Measurements from ENCODE around the gene URAD.

Gene URAD

GRCh38 chr13:27959976-27960361 is 28.5 kb downstream of the URAD start:
- Histone ChIP-seq H3K4me1 (no peaks in the 10 kb centered on the region), H3K36me3 (no peaks in the 10 kb centered on the region), H3K9me3 (no peaks in the 10 kb centered on the region), H3K27me3 (peaks cover 96% of the 10 kb centered on the region), H3K4me3 (ENCODE audit: low read depth, low read length) (no peak overlapping the region)
- TF ChIP-seq CTCF (IDR thresholded peaks at IDR 0.05; ENCODE audit: low read depth, low read length) = no peak
- DNase-seq = no peak

GRCh38 chr13:27956576-27957300 is 31.8 kb downstream of the URAD start:
- no peak for TF ChIP-seq CTCF (IDR thresholded peaks at IDR 0.05; ENCODE audit: low read depth, low read length)
- Histone ChIP-seq H3K36me3 (no peaks in the 10 kb centered on the region), H3K4me3 (ENCODE audit: low read depth, low read length) (no peak overlapping the region), H3K27me3 (peaks cover 97% of the 10 kb centered on the region), H3K4me1 (no peaks in the 10 kb centered on the region), H3K9me3 (no peaks in the 10 kb centered on the region)
- DNase-seq = no peak

GRCh38 chr13:27955014-27955591 is 33.4 kb downstream of the URAD start:
- Histone ChIP-seq H3K9me3 (no peaks in the 10 kb centered on the region), H3K4me1 (no peaks in the 10 kb centered on the region), H3K36me3 (no peaks in the 10 kb centered on the region), H3K4me3 (ENCODE audit: low read depth, low read length) (no peak overlapping the region), H3K27me3 (peaks cover 92% of the 10 kb centered on the region)
- no peak for DNase-seq
- TF ChIP-seq CTCF (IDR thresholded peaks at IDR 0.05; ENCODE audit: low read depth, low read length) = no peak

GRCh38 chr13:27954406-27954851 is 34.1 kb downstream of the URAD start:
- no peak for TF ChIP-seq CTCF (IDR thresholded peaks at IDR 0.05; ENCODE audit: low read depth, low read length)
- no peak overlapping the region for H3K4me3 ChIP-seq (ENCODE audit: low read depth, low read length)
- no peak for DNase-seq
- H3K4me1 ChIP-seq = no peaks in the 10 kb centered on the region
- H3K9me3 ChIP-seq = no peaks in the 10 kb centered on the region
- no peaks in the 10 kb centered on the region for H3K36me3 ChIP-seq
- H3K27me3 ChIP-seq = peaks cover 86% of the 10 kb centered on the region

GRCh38 chr13:27953676-27954405 is 34.7 kb downstream of the URAD start:
- Histone ChIP-seq H3K9me3 (no peaks in the 10 kb centered on the region), H3K4me3 (ENCODE audit: low read depth, low read length) (peak overlapping the region; percentile 47), H3K4me1 (no peaks in the 10 kb centered on the region), H3K27me3 (peaks cover 80% of the 10 kb centered on the region), H3K36me3 (no peaks in the 10 kb centered on the region)
- TF ChIP-seq CTCF (IDR thresholded peaks at IDR 0.05; ENCODE audit: low read depth, low read length) = peak; percentile 80
- DNase-seq = peak; percentile 88

Data from BE2C (cell line).